Measurements from ENCODE around the gene ANKRD24.
A peak's percentile ranks its signal among the peaks of the same experiment; 100 is the strongest.

ANKRD24 gene

GRCh38 chr19:4172861-4173473, 9.5 kb upstream of the ANKRD24 start:
- no peaks in the 10 kb centered on the region for H3K27me3 ChIP-seq (ENCODE audit: insufficient read depth, poor library complexity, severe bottlenecking)
- peak in 1 of 2 experiments; percentile 28 for DNase-seq (ENCODE audit: low read depth in 1 of 2, low spot score in 1 of 2)
- H3K4me3 ChIP-seq (replicated peaks; ENCODE audit: insufficient read depth, low read length): no peak overlapping the region
- no peak overlapping the region for H3K27ac ChIP-seq (replicated peaks)
- TF ChIP-seq, protein P1, sequence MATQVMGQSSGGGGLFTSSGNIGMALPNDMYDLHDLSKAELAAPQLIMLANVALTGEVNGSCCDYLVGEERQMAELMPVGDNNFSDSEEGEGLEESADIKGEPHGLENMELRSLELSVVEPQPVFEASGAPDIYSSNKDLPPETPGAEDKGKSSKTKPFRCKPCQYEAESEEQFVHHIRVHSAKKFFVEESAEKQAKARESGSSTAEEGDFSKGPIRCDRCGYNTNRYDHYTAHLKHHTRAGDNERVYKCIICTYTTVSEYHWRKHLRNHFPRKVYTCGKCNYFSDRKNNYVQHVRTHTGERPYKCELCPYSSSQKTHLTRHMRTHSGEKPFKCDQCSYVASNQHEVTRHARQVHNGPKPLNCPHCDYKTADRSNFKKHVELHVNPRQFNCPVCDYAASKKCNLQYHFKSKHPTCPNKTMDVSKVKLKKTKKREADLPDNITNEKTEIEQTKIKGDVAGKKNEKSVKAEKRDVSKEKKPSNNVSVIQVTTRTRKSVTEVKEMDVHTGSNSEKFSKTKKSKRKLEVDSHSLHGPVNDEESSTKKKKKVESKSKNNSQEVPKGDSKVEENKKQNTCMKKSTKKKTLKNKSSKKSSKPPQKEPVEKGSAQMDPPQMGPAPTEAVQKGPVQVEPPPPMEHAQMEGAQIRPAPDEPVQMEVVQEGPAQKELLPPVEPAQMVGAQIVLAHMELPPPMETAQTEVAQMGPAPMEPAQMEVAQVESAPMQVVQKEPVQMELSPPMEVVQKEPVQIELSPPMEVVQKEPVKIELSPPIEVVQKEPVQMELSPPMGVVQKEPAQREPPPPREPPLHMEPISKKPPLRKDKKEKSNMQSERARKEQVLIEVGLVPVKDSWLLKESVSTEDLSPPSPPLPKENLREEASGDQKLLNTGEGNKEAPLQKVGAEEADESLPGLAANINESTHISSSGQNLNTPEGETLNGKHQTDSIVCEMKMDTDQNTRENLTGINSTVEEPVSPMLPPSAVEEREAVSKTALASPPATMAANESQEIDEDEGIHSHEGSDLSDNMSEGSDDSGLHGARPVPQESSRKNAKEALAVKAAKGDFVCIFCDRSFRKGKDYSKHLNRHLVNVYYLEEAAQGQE (IDR thresholded peaks at IDR 0.05; ENCODE audit: insufficient replicate concordance, low read depth): peak; percentile 99
- TF ChIP-seq POLR2AphosphoS5 (IDR thresholded peaks at IDR 0.05; ENCODE audit: low read depth): no peak

- H3K4me3 ChIP-seq (replicated peaks; ENCODE audit: insufficient read depth, low read length): no peak overlapping the region
Measured at GRCh38 chr19:4173479-4174212, 8.8 kb upstream of the ANKRD24 start.

GRCh38 chr19:4174213-4174894, 8.1 kb upstream of the ANKRD24 start:
- no peak for DNase-seq (ENCODE audit: low read depth in 1 of 2, low spot score in 1 of 2)
- no peaks in the 10 kb centered on the region for H3K27me3 ChIP-seq (ENCODE audit: insufficient read depth, poor library complexity, severe bottlenecking)
- no peak for TF ChIP-seq SPI1 (IDR thresholded peaks at IDR 0.05; ENCODE audit: borderline replicate concordance, low read depth)
- TF ChIP-seq, protein P1 (IDR thresholded peaks at IDR 0.05; ENCODE audit: insufficient replicate concordance, low read depth): no peak
- no peak for TF ChIP-seq GABPA (IDR thresholded peaks at IDR 0.05; ENCODE audit: low read depth)
- no peak for TF ChIP-seq CTCF (IDR thresholded peaks at IDR 0.05; ENCODE audit: insufficient read depth, low read length)
- no peak for TF ChIP-seq POLR2AphosphoS5 (IDR thresholded peaks at IDR 0.05; ENCODE audit: low read depth)
- no peak overlapping the region for H3K4me3 ChIP-seq (replicated peaks; ENCODE audit: insufficient read depth, low read length)
- no peak overlapping the region for H3K27ac ChIP-seq (replicated peaks)

More at GRCh38 chr19:4173479-4174212, 8.8 kb upstream of the ANKRD24 start:
- Histone ChIP-seq H3K27me3 (ENCODE audit: insufficient read depth, poor library complexity, severe bottlenecking) (no peaks in the 10 kb centered on the region), H3K27ac (replicated peaks) (no peak overlapping the region)
- DNase-seq (ENCODE audit: low read depth in 1 of 2, low spot score in 1 of 2): no peak
- TF ChIP-seq, protein P1 (IDR thresholded peaks at IDR 0.05; ENCODE audit: insufficient replicate concordance, low read depth): no peak
- no peak for TF ChIP-seq POLR2AphosphoS5 (IDR thresholded peaks at IDR 0.05; ENCODE audit: low read depth)

Measured in HL-60 (cell line).